ENCODE measurements around the gene TPP1.
A peak's percentile ranks its signal among the peaks of the same experiment; 100 is the strongest.

- TF ChIP-seq SP1 (IDR thresholded peaks at IDR 0.05) (peak; percentile 75), EGR1 (IDR thresholded peaks at IDR 0.05; ENCODE audit: low read depth in 2 of 2) (peak in 1 of 2 donors; percentile 19), REST (IDR thresholded peaks at IDR 0.05) (peak; percentile 59), YY1 (IDR thresholded peaks at IDR 0.05) (peak; percentile 73), MAX (IDR thresholded peaks at IDR 0.05) (peak; percentile 74), TAF1 (conservative IDR thresholded peaks at IDR 0.05) (no peak), RXRA (IDR thresholded peaks at IDR 0.05) (peak; percentile 49 to 60), RAD21 (IDR thresholded peaks at IDR 0.05) (peak; percentile 33 to 48)
- TF ChIP-seq, protein P1, sequence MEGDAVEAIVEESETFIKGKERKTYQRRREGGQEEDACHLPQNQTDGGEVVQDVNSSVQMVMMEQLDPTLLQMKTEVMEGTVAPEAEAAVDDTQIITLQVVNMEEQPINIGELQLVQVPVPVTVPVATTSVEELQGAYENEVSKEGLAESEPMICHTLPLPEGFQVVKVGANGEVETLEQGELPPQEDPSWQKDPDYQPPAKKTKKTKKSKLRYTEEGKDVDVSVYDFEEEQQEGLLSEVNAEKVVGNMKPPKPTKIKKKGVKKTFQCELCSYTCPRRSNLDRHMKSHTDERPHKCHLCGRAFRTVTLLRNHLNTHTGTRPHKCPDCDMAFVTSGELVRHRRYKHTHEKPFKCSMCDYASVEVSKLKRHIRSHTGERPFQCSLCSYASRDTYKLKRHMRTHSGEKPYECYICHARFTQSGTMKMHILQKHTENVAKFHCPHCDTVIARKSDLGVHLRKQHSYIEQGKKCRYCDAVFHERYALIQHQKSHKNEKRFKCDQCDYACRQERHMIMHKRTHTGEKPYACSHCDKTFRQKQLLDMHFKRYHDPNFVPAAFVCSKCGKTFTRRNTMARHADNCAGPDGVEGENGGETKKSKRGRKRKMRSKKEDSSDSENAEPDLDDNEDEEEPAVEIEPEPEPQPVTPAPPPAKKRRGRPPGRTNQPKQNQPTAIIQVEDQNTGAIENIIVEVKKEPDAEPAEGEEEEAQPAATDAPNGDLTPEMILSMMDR (IDR thresholded peaks at IDR 0.05; ENCODE audit: low read depth, low read length, missing input control), result no peak
These were observed 20.7 kb downstream of the TPP1 start for GRCh38 chr11:6598555-6598954.

All from liver (tissue), 3 donors.